ENCODE measurements around the gene TMEM59. TPM values are rescaled to one million over a fixed set of nuclear protein-coding genes. Genes with fewer than 3 reads are reported as not detected.

Gene TMEM59
- total RNA-seq, 4 donors from 2014 or later, result 70.1 to 537 (median 210) TPM

GRCh38 chr1:53992085-53992874 is 60.7 kb downstream of the TMEM59 start:
- Histone ChIP-seq H3K27ac (no peak overlapping the region), H3K9me3 (peaks cover 0 to 8% (median 0%) of the 10 kb centered on the region in 4 donors), H3K27me3 (no peaks in the 10 kb centered on the region), H3K4me1 (no peaks in the 10 kb centered on the region), H3K4me3 (no peak overlapping the region), H3K36me3 (no peaks in the 10 kb centered on the region)
- TF ChIP-seq POLR2A (IDR thresholded peaks at IDR 0.05), result no peak
- TF ChIP-seq CTCF (IDR thresholded peaks at IDR 0.05), result peak in 2 of 6 experiments; percentile 9 to 11
- DNase-seq, result no peak

GRCh38 chr1:53987880-53988279 is 65.1 kb downstream of the TMEM59 start:
- no peaks in the 10 kb centered on the region for H3K36me3 ChIP-seq
- peaks cover 0 to 7% (median 0%) of the 10 kb centered on the region in 4 donors for H3K9me3 ChIP-seq
- no peak overlapping the region for H3K4me3 ChIP-seq
- peaks cover 0 to 1% (median 0%) of the 10 kb centered on the region in 4 donors for H3K4me1 ChIP-seq
- DNase-seq, result no peak
- no peak for TF ChIP-seq POLR2A (IDR thresholded peaks at IDR 0.05)
- TF ChIP-seq CTCF (IDR thresholded peaks at IDR 0.05), result no peak
- H3K27me3 ChIP-seq, result no peaks in the 10 kb centered on the region
- H3K27ac ChIP-seq, result no peak overlapping the region

GRCh38 chr1:53986458-53986857 is 66.5 kb downstream of the TMEM59 start:
- peaks cover 0 to 11% (median 0%) of the 10 kb centered on the region in 4 donors for H3K4me1 ChIP-seq
- H3K27me3 ChIP-seq, result no peaks in the 10 kb centered on the region
- DNase-seq, result no peak
- no peaks in the 10 kb centered on the region for H3K9me3 ChIP-seq
- H3K27ac ChIP-seq, result no peak overlapping the region
- TF ChIP-seq POLR2A (IDR thresholded peaks at IDR 0.05), result no peak
- TF ChIP-seq CTCF (IDR thresholded peaks at IDR 0.05), result no peak
- no peaks in the 10 kb centered on the region for H3K36me3 ChIP-seq
- H3K4me3 ChIP-seq, result no peak overlapping the region

GRCh38 chr1:53984726-53985125 is 68.3 kb downstream of the TMEM59 start:
- H3K36me3 ChIP-seq, result no peaks in the 10 kb centered on the region
- peaks cover 0 to 11% (median 0%) of the 10 kb centered on the region in 4 donors for H3K4me1 ChIP-seq
- H3K4me3 ChIP-seq, result no peak overlapping the region
- no peaks in the 10 kb centered on the region for H3K9me3 ChIP-seq
- H3K27me3 ChIP-seq, result no peaks in the 10 kb centered on the region
- TF ChIP-seq CTCF (IDR thresholded peaks at IDR 0.05), result no peak
- TF ChIP-seq POLR2A (IDR thresholded peaks at IDR 0.05), result no peak
- H3K27ac ChIP-seq, result no peak overlapping the region
- no peak for DNase-seq

GRCh38 chr1:53982763-53983104 is 70.3 kb downstream of the TMEM59 start:
- no peaks in the 10 kb centered on the region for H3K36me3 ChIP-seq
- DNase-seq, result no peak
- TF ChIP-seq POLR2A (IDR thresholded peaks at IDR 0.05) (no peak), CTCF (IDR thresholded peaks at IDR 0.05) (no peak)
- H3K4me3 ChIP-seq, result peak overlapping the region in 3 of 4 donors; percentile 12 to 47 (median 41)
- H3K4me1 ChIP-seq, result peaks cover 0 to 11% (median 0%) of the 10 kb centered on the region in 4 donors
- H3K27ac ChIP-seq, result peak overlapping the region in 2 of 4 donors; percentile 0 to 41
- H3K27me3 ChIP-seq, result no peaks in the 10 kb centered on the region
- H3K9me3 ChIP-seq, result no peaks in the 10 kb centered on the region

Data from Peyer's patch (tissue), 4 donors.